WTC11 (cell line): ENCODE measurements around the gene ANTXR1. TPM values are rescaled to one million over a fixed set of nuclear protein-coding genes. Genes with fewer than 3 reads are reported as not detected.

Experiments
- ATAC-seq: fragments of 200-7000 bp; cut with Tn5 transposase; 2 replicates; pipeline ENCODE4 v1.10.0; 2021; ENCODE audit warnings: mild to moderate bottlenecking, moderate library complexity
- CTCF ChIA-PET: fragments of 300-600 bp; sonication (Branson Sonifier 250); formaldehyde crosslinking; loops from one replicate; lab custom pipeline; 2021; ENCODE audit warnings: antibody characterized with exemption; lab: Charles Lee
- POLR2A ChIA-PET: fragments of 350-600 bp; sonication (Branson Sonifier 250); formaldehyde crosslinking; loops from one replicate; lab custom pipeline; 2021; ENCODE audit warnings: antibody characterized with exemption; lab: Charles Lee
- DNase-seq: peaks from one replicate; pipeline ENCODE4 v3.0.0; 2021; ENCODE audit warnings: low spot score
- H3K27ac Mint-ChIP-seq: 2 replicates; pipeline ENCODE4 v1.8.0; 2021; ENCODE audit warnings: mixed read lengths
- H3K27me3 Mint-ChIP-seq: 2 replicates; pipeline ENCODE4 v1.8.0; 2021; ENCODE audit warnings: low read depth, mild to moderate bottlenecking, moderate library complexity, mixed read lengths
- H3K36me3 Mint-ChIP-seq: 2 replicates; pipeline ENCODE4 v1.8.0; 2021; ENCODE audit warnings: mixed read lengths
- H3K4me1 Mint-ChIP-seq: 2 replicates; pipeline ENCODE4 v1.8.0; 2022; ENCODE audit warnings: mixed read lengths
- H3K4me3 Mint-ChIP-seq: 2 replicates; pipeline ENCODE4 v1.8.0; 2021; ENCODE audit warnings: mild to moderate bottlenecking, moderate library complexity, mixed read lengths
- H3K9me3 Mint-ChIP-seq: 2 replicates; pipeline ENCODE4 v1.8.0; 2021; ENCODE audit warnings: mixed read lengths
- E2F5 ChIP-seq: sonication (generic); formaldehyde crosslinking; IDR thresholded peaks from 2 replicates; pipeline ENCODE4 v1.8.1; 2022; ENCODE audit warnings: mild to moderate bottlenecking, moderate library complexity, missing genetic modification reagents
- ESRRA ChIP-seq: sonication (generic); formaldehyde crosslinking; IDR thresholded peaks from 2 replicates; pipeline ENCODE4 v1.8.1; 2022; ENCODE audit warnings: mild to moderate bottlenecking, missing genetic modification reagents, borderline replicate concordance
- IRF2 ChIP-seq: sonication (generic); formaldehyde crosslinking; IDR thresholded peaks from 2 replicates; pipeline ENCODE4 v1.8.0; 2022; ENCODE audit warnings: low read depth, missing genetic modification reagents, borderline replicate concordance
- JAZF1 ChIP-seq: fragments of 250-450 bp; sonication (Bioruptor Pico); IDR thresholded peaks from 2 replicates; pipeline ENCODE4 v1.9.0; 2021; ENCODE audit warnings: moderate library complexity, mild to moderate bottlenecking, inconsistent platforms
- MYBL2 ChIP-seq: sonication (generic); formaldehyde crosslinking; IDR thresholded peaks from 2 replicates; pipeline ENCODE4 v1.8.1; 2023; ENCODE audit warnings: mild to moderate bottlenecking, moderate library complexity, missing genetic modification reagents
- NFATC4 ChIP-seq: fragments of 250-450 bp; sonication (Bioruptor Pico); IDR thresholded peaks from 2 replicates; pipeline ENCODE4 v1.9.0; 2021; ENCODE audit warnings: mild to moderate bottlenecking
- NFE2L1 ChIP-seq: sonication (generic); formaldehyde crosslinking; IDR thresholded peaks from 2 replicates; pipeline ENCODE4 v1.8.1; 2023; ENCODE audit warnings: missing genetic modification reagents
- NR1H2 ChIP-seq: sonication (generic); formaldehyde crosslinking; IDR thresholded peaks from 2 replicates; pipeline ENCODE4 v1.9.0; 2021; ENCODE audit warnings: mild to moderate bottlenecking, moderate library complexity, missing genetic modification reagents
- OVOL2 ChIP-seq: fragments of 250-450 bp; sonication (Bioruptor Pico); IDR thresholded peaks from 2 replicates; pipeline ENCODE4 v1.9.0; 2021; ENCODE audit warnings: mild to moderate bottlenecking, borderline replicate concordance
- RORB ChIP-seq: fragments of 250-450 bp; sonication (Bioruptor Pico); IDR thresholded peaks from 2 replicates; pipeline ENCODE4 v1.9.0; 2021; ENCODE audit warnings: mild to moderate bottlenecking
- STAT6 ChIP-seq: sonication (generic); formaldehyde crosslinking; conservative IDR thresholded peaks from 2 replicates; pipeline ENCODE4 v1.8.1; 2023; ENCODE audit warnings: mild to moderate bottlenecking, low read depth, missing genetic modification reagents, moderate library complexity
- ZNF396 ChIP-seq: fragments of 250-450 bp; sonication (Bioruptor Pico); IDR thresholded peaks from 2 replicates; pipeline ENCODE4 v1.8.0; 2021; ENCODE audit warnings: mild to moderate bottlenecking, moderate library complexity, borderline replicate concordance
- ZNF416 ChIP-seq: fragments of 250-450 bp; sonication (Bioruptor Pico); IDR thresholded peaks from 2 replicates; pipeline ENCODE4 v1.9.0; 2021; ENCODE audit warnings: mild to moderate bottlenecking, inconsistent platforms
- ZSCAN18 ChIP-seq: fragments of 250-450 bp; sonication (Bioruptor Pico); IDR thresholded peaks from 2 replicates; pipeline ENCODE4 v2.1.2; 2022; ENCODE audit warnings: mild to moderate bottlenecking, moderate library complexity
- total RNA-seq: library from RNA; stranded (reverse); gene quantifications from 3 replicates; pipeline ENCODE4 v1.2.3, GENCODE V29; 2021
- TF ChIP-seq, protein P1 (sequence below): sonication (generic); formaldehyde crosslinking; IDR thresholded peaks from 2 replicates; pipeline ENCODE4 v1.8.1; 2023; ENCODE audit warnings: mild to moderate bottlenecking, missing genetic modification reagents, moderate library complexity
- TF ChIP-seq, protein P2 (sequence below): sonication (generic); formaldehyde crosslinking; IDR thresholded peaks from 2 replicates; pipeline ENCODE4 v1.8.0; 2023; ENCODE audit warnings: mild to moderate bottlenecking, missing genetic modification reagents
- TF ChIP-seq, protein P3 (sequence below): sonication (generic); formaldehyde crosslinking; IDR thresholded peaks from 2 replicates; pipeline ENCODE4 v1.8.1; 2023; ENCODE audit warnings: mild to moderate bottlenecking, missing genetic modification reagents
- TF ChIP-seq, protein P4 (sequence below): sonication (generic); formaldehyde crosslinking; IDR thresholded peaks from 2 replicates; pipeline ENCODE4 v1.8.1; 2023; ENCODE audit warnings: mild to moderate bottlenecking, missing genetic modification reagents, borderline replicate concordance

Gene ANTXR1
- total RNA-seq, 1 experiment from 2014 or later: 30.0 TPM

DNA sequence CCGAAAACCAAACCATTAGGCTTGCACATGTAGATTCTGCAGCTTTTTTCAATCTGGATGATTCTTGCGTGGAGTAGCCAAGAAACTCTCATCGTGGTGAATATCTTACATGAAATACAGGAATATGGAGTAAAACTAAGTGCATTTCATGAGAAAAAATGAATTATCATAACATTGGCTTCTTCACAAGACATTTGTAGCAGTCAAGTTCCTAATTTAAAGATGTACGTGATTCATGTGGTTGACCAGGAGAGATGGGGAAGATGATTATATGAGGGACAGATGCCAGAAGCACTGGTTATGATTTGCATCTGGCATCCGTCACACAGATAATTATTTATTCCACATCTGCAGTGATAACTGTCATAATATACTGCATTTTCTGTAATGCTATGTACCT, 90.4 kb downstream of the ANTXR1 start (continued):
- TF ChIP-seq STAT6: no peak
- no peak for TF ChIP-seq OVOL2 (CRISPR knock-in tag)
- TF ChIP-seq NFATC4 (CRISPR knock-in tag): no peak
- TF ChIP-seq ZNF396 (CRISPR knock-in tag): no peak
- TF ChIP-seq, protein P1, sequence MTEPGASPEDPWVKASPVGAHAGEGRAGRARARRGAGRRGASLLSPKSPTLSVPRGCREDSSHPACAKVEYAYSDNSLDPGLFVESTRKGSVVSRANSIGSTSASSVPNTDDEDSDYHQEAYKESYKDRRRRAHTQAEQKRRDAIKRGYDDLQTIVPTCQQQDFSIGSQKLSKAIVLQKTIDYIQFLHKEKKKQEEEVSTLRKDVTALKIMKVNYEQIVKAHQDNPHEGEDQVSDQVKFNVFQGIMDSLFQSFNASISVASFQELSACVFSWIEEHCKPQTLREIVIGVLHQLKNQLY: no peak
- TF ChIP-seq E2F5: no peak
- no peak for TF ChIP-seq ESRRA

GRCh38 chr2:69104261-69104660, 91.3 kb downstream of the ANTXR1 start:
- no peak overlapping the region for H3K27ac Mint-ChIP-seq
- peaks cover 26% of the 10 kb centered on the region for H3K36me3 Mint-ChIP-seq
- H3K27me3 Mint-ChIP-seq: no peaks in the 10 kb centered on the region

DNA sequence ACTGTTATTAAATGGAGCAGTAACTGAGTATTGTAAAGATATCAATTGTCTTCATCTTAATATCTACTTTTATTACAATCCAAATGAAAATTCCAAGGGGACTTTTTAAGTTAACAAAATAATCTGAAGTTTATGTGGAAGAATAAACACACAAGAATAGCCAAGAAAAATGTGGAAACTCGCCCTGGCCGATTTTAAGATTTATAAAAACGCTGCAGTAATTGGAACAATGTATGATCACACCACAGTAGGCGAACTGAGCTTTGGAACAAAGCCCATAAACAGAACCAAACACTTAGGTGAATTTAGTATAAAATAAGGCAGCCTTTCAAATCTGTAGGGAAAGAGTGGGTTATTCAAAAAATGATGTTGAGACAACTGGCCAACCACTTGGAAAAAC, 96.3 kb downstream of the ANTXR1 start:
- ATAC-seq: no peak
- no peak overlapping the region for H3K4me3 Mint-ChIP-seq
- POLR2A ChIA-PET: no interaction called here
- peaks cover 4% of the 10 kb centered on the region for H3K9me3 Mint-ChIP-seq
- H3K4me1 Mint-ChIP-seq: peaks cover 28% of the 10 kb centered on the region
- no peak for DNase-seq
- no peak overlapping the region for H3K27ac Mint-ChIP-seq
- CTCF ChIA-PET: no interaction called here
- peaks cover 6% of the 10 kb centered on the region; the same call in 1 of the 2 replicates for H3K27me3 Mint-ChIP-seq
- H3K36me3 Mint-ChIP-seq: peaks cover 11% of the 10 kb centered on the region
- no peak for TF ChIP-seq NFATC4 (CRISPR knock-in tag)
- TF ChIP-seq MYBL2 (CRISPR knock-in tag): no peak
- TF ChIP-seq, protein P2, sequence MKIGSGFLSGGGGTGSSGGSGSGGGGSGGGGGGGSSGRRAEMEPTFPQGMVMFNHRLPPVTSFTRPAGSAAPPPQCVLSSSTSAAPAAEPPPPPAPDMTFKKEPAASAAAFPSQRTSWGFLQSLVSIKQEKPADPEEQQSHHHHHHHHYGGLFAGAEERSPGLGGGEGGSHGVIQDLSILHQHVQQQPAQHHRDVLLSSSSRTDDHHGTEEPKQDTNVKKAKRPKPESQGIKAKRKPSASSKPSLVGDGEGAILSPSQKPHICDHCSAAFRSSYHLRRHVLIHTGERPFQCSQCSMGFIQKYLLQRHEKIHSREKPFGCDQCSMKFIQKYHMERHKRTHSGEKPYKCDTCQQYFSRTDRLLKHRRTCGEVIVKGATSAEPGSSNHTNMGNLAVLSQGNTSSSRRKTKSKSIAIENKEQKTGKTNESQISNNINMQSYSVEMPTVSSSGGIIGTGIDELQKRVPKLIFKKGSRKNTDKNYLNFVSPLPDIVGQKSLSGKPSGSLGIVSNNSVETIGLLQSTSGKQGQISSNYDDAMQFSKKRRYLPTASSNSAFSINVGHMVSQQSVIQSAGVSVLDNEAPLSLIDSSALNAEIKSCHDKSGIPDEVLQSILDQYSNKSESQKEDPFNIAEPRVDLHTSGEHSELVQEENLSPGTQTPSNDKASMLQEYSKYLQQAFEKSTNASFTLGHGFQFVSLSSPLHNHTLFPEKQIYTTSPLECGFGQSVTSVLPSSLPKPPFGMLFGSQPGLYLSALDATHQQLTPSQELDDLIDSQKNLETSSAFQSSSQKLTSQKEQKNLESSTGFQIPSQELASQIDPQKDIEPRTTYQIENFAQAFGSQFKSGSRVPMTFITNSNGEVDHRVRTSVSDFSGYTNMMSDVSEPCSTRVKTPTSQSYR: no peak
- TF ChIP-seq NR1H2 (CRISPR knock-in tag): no peak
- no peak for TF ChIP-seq JAZF1 (CRISPR knock-in tag)
- TF ChIP-seq, protein P3, sequence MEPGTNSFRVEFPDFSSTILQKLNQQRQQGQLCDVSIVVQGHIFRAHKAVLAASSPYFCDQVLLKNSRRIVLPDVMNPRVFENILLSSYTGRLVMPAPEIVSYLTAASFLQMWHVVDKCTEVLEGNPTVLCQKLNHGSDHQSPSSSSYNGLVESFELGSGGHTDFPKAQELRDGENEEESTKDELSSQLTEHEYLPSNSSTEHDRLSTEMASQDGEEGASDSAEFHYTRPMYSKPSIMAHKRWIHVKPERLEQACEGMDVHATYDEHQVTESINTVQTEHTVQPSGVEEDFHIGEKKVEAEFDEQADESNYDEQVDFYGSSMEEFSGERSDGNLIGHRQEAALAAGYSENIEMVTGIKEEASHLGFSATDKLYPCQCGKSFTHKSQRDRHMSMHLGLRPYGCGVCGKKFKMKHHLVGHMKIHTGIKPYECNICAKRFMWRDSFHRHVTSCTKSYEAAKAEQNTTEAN: no peak

More at GRCh38 chr2:69104261-69104660, 91.3 kb downstream of the ANTXR1 start:
- CTCF ChIA-PET: no interaction called here
- TF ChIP-seq ESRRA (no peak), RORB (CRISPR knock-in tag) (no peak), IRF2 (no peak), ZSCAN18 (CRISPR knock-in tag) (no peak), NFE2L1 (no peak), ZNF416 (CRISPR knock-in tag) (no peak)
- TF ChIP-seq, protein P4, sequence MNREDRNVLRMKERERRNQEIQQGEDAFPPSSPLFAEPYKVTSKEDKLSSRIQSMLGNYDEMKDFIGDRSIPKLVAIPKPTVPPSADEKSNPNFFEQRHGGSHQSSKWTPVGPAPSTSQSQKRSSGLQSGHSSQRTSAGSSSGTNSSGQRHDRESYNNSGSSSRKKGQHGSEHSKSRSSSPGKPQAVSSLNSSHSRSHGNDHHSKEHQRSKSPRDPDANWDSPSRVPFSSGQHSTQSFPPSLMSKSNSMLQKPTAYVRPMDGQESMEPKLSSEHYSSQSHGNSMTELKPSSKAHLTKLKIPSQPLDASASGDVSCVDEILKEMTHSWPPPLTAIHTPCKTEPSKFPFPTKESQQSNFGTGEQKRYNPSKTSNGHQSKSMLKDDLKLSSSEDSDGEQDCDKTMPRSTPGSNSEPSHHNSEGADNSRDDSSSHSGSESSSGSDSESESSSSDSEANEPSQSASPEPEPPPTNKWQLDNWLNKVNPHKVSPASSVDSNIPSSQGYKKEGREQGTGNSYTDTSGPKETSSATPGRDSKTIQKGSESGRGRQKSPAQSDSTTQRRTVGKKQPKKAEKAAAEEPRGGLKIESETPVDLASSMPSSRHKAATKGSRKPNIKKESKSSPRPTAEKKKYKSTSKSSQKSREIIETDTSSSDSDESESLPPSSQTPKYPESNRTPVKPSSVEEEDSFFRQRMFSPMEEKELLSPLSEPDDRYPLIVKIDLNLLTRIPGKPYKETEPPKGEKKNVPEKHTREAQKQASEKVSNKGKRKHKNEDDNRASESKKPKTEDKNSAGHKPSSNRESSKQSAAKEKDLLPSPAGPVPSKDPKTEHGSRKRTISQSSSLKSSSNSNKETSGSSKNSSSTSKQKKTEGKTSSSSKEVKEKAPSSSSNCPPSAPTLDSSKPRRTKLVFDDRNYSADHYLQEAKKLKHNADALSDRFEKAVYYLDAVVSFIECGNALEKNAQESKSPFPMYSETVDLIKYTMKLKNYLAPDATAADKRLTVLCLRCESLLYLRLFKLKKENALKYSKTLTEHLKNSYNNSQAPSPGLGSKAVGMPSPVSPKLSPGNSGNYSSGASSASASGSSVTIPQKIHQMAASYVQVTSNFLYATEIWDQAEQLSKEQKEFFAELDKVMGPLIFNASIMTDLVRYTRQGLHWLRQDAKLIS (CRISPR knock-in tag): no peak
- H3K9me3 Mint-ChIP-seq: no peaks in the 10 kb centered on the region
- DNase-seq (no peak), ATAC-seq (no peak)
- H3K4me1 Mint-ChIP-seq: peaks cover 4% of the 10 kb centered on the region; the same call in 1 of the 2 replicates
- POLR2A ChIA-PET: no interaction called here
- no peak overlapping the region for H3K4me3 Mint-ChIP-seq
